Subcutaneous adipose tissue (tissue), 4 donors: ENCODE measurements around the gene RNF125. TPM values are rescaled to one million over a fixed set of nuclear protein-coding genes. Genes with fewer than 3 reads are reported as not detected.

Experiments
- total RNA-seq, 4 donors: library from RNA; depleted of rRNA; stranded (reverse); fragments of >200 nt; gene quantifications; one replicate each; pipeline ENCODE4 v1.1.0, GENCODE V29; 2016
- TF ChIP-seq, protein P1 (sequence below): fragments of 450-650 bp; IDR thresholded peaks from one replicate; pipeline ENCODE4 v1.5.1; 2016; ENCODE audit warnings: low read depth, mild to moderate bottlenecking, control low read depth, antibody characterized with exemption, moderate library complexity

Gene RNF125
- total RNA-seq, 4 donors from 2014 or later: 15.6 to 24.9 (median 19.4) TPM

GRCh38 chr18:32093523-32093922, 74.9 kb downstream of the RNF125 start:
- TF ChIP-seq, protein P1, sequence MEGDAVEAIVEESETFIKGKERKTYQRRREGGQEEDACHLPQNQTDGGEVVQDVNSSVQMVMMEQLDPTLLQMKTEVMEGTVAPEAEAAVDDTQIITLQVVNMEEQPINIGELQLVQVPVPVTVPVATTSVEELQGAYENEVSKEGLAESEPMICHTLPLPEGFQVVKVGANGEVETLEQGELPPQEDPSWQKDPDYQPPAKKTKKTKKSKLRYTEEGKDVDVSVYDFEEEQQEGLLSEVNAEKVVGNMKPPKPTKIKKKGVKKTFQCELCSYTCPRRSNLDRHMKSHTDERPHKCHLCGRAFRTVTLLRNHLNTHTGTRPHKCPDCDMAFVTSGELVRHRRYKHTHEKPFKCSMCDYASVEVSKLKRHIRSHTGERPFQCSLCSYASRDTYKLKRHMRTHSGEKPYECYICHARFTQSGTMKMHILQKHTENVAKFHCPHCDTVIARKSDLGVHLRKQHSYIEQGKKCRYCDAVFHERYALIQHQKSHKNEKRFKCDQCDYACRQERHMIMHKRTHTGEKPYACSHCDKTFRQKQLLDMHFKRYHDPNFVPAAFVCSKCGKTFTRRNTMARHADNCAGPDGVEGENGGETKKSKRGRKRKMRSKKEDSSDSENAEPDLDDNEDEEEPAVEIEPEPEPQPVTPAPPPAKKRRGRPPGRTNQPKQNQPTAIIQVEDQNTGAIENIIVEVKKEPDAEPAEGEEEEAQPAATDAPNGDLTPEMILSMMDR: no peak

- TF ChIP-seq, protein P1: no peak
These were observed 76.7 kb downstream of the RNF125 start for GRCh38 chr18:32095192-32095899.

GRCh38 chr18:32095900-32096229, 77.2 kb downstream of the RNF125 start:
- TF ChIP-seq, protein P1: no peak

DNA sequence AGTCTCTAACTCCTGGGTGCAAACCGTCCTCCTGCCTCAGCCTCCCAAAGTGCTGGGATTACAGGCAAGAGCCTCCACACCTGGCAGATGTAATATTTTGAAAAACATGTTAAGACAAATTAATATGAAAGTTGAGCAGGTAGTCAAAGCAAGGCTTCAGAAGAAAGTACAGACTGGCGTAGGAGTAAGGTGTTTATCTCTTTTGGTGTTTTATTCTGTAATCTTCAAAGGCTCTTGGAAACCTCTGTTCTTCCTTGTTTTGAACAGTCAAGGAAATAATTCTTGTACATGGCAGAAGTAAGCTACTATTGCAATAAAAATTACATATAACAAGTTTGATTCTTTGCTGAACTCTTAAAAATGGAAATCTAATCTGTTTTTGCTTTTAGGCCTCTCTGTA, 78.3 kb downstream of the RNF125 start:
- TF ChIP-seq, protein P1: no peak

- TF ChIP-seq, protein P1: no peak
These were observed 85.9 kb downstream of the RNF125 start for GRCh38 chr18:32104516-32104915.

- TF ChIP-seq, protein P1: no peak
These were observed 91.4 kb downstream of the RNF125 start for GRCh38 chr18:32110005-32110404.

GRCh38 chr18:32111706-32112105, 93.1 kb downstream of the RNF125 start:
- TF ChIP-seq, protein P1: no peak
